ENCODE measurements around the gene CASKIN2.
A peak's percentile ranks its signal among the peaks of the same experiment; 100 is the strongest.
"Not testable (repeated sequence)": the region's sequence is repeated elsewhere in the genome, so short reads cannot be mapped to it uniquely, and the experiment has no call there.

Gene CASKIN2

GRCh38 chr17:75488693-75489510 lies 26.4 kb downstream of the CASKIN2 start:
- no peak for DNase-seq

- no peak for DNase-seq
Measured at GRCh38 chr17:75487351-75488070, 27.8 kb downstream of the CASKIN2 start.

- DNase-seq, result no peak
Measured at GRCh38 chr17:75486951-75487350, 28.4 kb downstream of the CASKIN2 start.

GRCh38 chr17:75486151-75486550 lies 29.2 kb downstream of the CASKIN2 start:
- no peak for DNase-seq

- DNase-seq, result no peak
Measured at GRCh38 chr17:75485688-75486087, 29.6 kb downstream of the CASKIN2 start.

- no peak for DNase-seq
Measured at GRCh38 chr17:75482098-75482942, 33.0 kb downstream of the CASKIN2 start.

GRCh38 chr17:75481194-75482068 lies 33.9 kb downstream of the CASKIN2 start:
- DNase-seq, result no peak

- DNase-seq, result no peak
Measured at GRCh38 chr17:75480281-75480680, 35.1 kb downstream of the CASKIN2 start.

GRCh38 chr17:75478508-75478907 lies 36.8 kb downstream of the CASKIN2 start:
- DNase-seq, result no peak

- not testable (repeated sequence) for DNase-seq
Measured at GRCh38 chr17:75477490-75477862, 37.9 kb downstream of the CASKIN2 start.

GRCh38 chr17:75476752-75477489 lies 38.4 kb downstream of the CASKIN2 start:
- no peak for DNase-seq

GRCh38 chr17:75476271-75476671 lies 39.1 kb downstream of the CASKIN2 start:
- DNase-seq, result no peak

GRCh38 chr17:75475851-75476250 lies 39.5 kb downstream of the CASKIN2 start:
- no peak for DNase-seq

GRCh38 chr17:75475144-75475835 lies 40.0 kb downstream of the CASKIN2 start:
- no peak for DNase-seq

GRCh38 chr17:75474736-75475135 lies 40.6 kb downstream of the CASKIN2 start:
- DNase-seq, result no peak

- DNase-seq, result no peak
Measured at GRCh38 chr17:75473246-75473645, 42.1 kb downstream of the CASKIN2 start.

GRCh38 chr17:75472119-75472518 lies 43.2 kb downstream of the CASKIN2 start:
- DNase-seq, result peak; percentile 79

GRCh38 chr17:75471207-75471606 lies 44.1 kb downstream of the CASKIN2 start:
- DNase-seq, result no peak

GRCh38 chr17:75468779-75469373 lies 46.5 kb downstream of the CASKIN2 start:
- DNase-seq, result no peak

GRCh38 chr17:75468291-75468754 lies 47.0 kb downstream of the CASKIN2 start:
- no peak for DNase-seq
